Type B pancreatic cell (in vitro differentiated cells): ENCODE data around the gene ANKRD60. TPM values are rescaled to one million over a fixed set of nuclear protein-coding genes. Genes with fewer than 3 reads are reported as not detected.

Experiments used
- DNase-seq: peaks from one replicate; pipeline ENCODE4 v3.0.0; 2021; ENCODE audit warnings: mixed read lengths; ENCODE audit not compliant: unreplicated experiment; ENCODE audit errors: extremely low spot score
- H3K27ac Mint-ChIP-seq: 2 replicates; pipeline ENCODE4 v1.8.0; 2021; ENCODE audit warnings: mild to moderate bottlenecking, mixed read lengths
- H3K27me3 Mint-ChIP-seq: 2 replicates; pipeline ENCODE4 v1.8.0; 2021; ENCODE audit warnings: mixed read lengths
- H3K36me3 Mint-ChIP-seq: 2 replicates; pipeline ENCODE4 v1.8.0; 2021; ENCODE audit warnings: mixed read lengths
- H3K4me1 Mint-ChIP-seq: one replicate; pipeline ENCODE4 v1.8.0; 2021; ENCODE audit warnings: mixed read lengths; ENCODE audit not compliant: unreplicated experiment
- H3K4me3 Mint-ChIP-seq: 2 replicates; pipeline ENCODE4 v1.8.0; 2021; ENCODE audit warnings: mild to moderate bottlenecking, mixed read lengths
- H3K9me3 Mint-ChIP-seq: 2 replicates; pipeline ENCODE4 v1.8.0; 2021; ENCODE audit warnings: mixed read lengths
- CTCF ChIP-seq: fragments of 200-600 bp; sonication (generic); conservative IDR thresholded peaks from 2 replicates; pipeline ENCODE4 v1.5.0; 2021; ENCODE audit warnings: antibody characterized with exemption, mild to moderate bottlenecking
- total RNA-seq: library from RNA; stranded (reverse); gene quantifications from 2 replicates; pipeline ENCODE4 v1.2.1, GENCODE V29; 2021; ENCODE audit warnings: low replicate concordance

ANKRD60 gene
- total RNA-seq, 1 donor from 2014 or later: not detected

GRCh38 chr20:58198384-58198783 is 30.1 kb downstream of the ANKRD60 start:
- H3K4me1 Mint-ChIP-seq: peaks cover 5% of the 10 kb centered on the region
- TF ChIP-seq CTCF: peak; percentile 29
- no peaks in the 10 kb centered on the region for H3K36me3 Mint-ChIP-seq
- peaks cover 14% of the 10 kb centered on the region for H3K27me3 Mint-ChIP-seq
- peaks cover 4% of the 10 kb centered on the region for H3K9me3 Mint-ChIP-seq
- DNase-seq: no peak
- H3K27ac Mint-ChIP-seq: no peak overlapping the region
- H3K4me3 Mint-ChIP-seq: no peak overlapping the region

DNA sequence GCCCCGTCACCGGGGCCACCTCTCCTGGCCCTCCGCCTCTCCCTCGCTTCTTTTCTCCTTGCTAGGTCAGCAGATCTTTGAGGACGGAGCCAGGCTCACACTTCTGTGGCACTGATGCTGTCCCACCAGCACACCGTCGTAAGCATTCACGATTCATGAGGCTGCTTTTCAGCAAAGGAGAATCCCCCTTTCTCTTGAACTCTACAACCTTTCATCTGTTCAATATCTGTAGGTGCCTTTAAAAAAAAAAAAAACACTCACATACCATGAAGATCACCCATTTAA is 31.3 kb downstream of the ANKRD60 start:
- Mint-ChIP-seq H3K4me1 (peaks cover 5% of the 10 kb centered on the region), H3K27ac (no peak overlapping the region), H3K36me3 (no peaks in the 10 kb centered on the region), H3K4me3 (no peak overlapping the region), H3K27me3 (peaks cover 15% of the 10 kb centered on the region), H3K9me3 (peaks cover 4% of the 10 kb centered on the region)
- DNase-seq: no peak
- TF ChIP-seq CTCF: no peak

- Mint-ChIP-seq H3K9me3 (peaks cover 4% of the 10 kb centered on the region), H3K4me3 (no peak overlapping the region), H3K27ac (no peak overlapping the region), H3K4me1 (peaks cover 5% of the 10 kb centered on the region), H3K36me3 (no peaks in the 10 kb centered on the region), H3K27me3 (peaks cover 11% of the 10 kb centered on the region)
- TF ChIP-seq CTCF: no peak
- no peak for DNase-seq
Observed at GRCh38 chr20:58196402-58197184, 31.9 kb downstream of the ANKRD60 start.

DNA sequence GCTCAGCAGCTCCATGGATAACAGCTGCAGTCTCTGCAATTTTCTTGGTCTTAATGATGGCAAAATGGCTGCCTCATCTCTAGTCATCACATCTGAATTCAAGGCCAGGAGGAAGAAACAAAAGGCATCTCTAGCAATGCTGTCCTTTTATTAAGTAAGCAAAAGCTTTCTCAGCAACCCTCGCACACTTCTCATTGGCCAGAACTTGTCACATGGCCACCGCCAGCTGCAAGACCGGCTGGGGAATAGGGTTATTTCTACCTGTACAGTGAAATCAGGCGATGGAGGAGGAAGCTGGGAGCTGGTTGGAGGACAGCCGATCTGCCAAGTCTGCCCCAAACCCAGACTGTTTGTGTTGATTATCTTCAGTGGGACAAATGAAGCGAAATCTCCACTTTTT is 33.4 kb downstream of the ANKRD60 start:
- H3K36me3 Mint-ChIP-seq: no peaks in the 10 kb centered on the region
- DNase-seq: no peak
- no peak overlapping the region for H3K4me3 Mint-ChIP-seq
- peaks cover 5% of the 10 kb centered on the region for H3K4me1 Mint-ChIP-seq
- peaks cover 4% of the 10 kb centered on the region for H3K9me3 Mint-ChIP-seq
- H3K27me3 Mint-ChIP-seq: peaks cover 11% of the 10 kb centered on the region
- H3K27ac Mint-ChIP-seq: no peak overlapping the region
- no peak for TF ChIP-seq CTCF

- no peak for TF ChIP-seq CTCF
- Mint-ChIP-seq H3K36me3 (no peaks in the 10 kb centered on the region), H3K27me3 (peaks cover 11% of the 10 kb centered on the region), H3K4me3 (no peak overlapping the region), H3K4me1 (peaks cover under 1% of the 10 kb centered on the region), H3K9me3 (peaks cover 4% of the 10 kb centered on the region), H3K27ac (no peak overlapping the region)
- no peak for DNase-seq
Observed at GRCh38 chr20:58194175-58194791, 34.2 kb downstream of the ANKRD60 start.
